ENCODE results near the gene CREB3. TPM values are rescaled to one million over a fixed set of nuclear protein-coding genes. Genes with fewer than 3 reads are reported as not detected.

The CREB3 gene
- polyA plus RNA-seq, 1 donor from 2014 or later: 88.4 TPM

DNA sequence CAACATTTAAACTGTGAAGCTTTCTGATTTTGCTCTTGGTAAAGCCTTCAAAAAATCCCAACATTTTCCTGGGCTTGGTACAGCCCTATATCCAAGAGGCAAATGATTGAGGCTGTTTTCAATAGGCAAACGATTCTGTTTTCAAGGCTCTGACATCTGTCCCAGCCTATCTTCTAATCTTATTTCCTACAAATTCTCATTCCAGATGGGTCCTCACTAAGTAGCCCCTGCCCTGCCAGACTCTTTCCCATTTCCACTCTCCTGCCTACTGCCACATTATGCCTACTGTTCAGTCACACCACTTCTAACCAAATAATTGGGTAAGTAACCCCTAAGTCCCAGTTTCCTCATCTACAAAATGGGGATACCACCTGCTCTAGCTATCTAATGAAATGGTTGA is 13.1 kb downstream of the CREB3 start:
- H3F3A ChIP-seq (ENCODE audit: insufficient read depth, low read length, poor library complexity, severe bottlenecking): no peaks in the 10 kb centered on the region
- no peak overlapping the region for H2AFZ ChIP-seq (ENCODE audit: low read depth, low read length)
- peak overlapping the region; percentile 93 for H3K4me3 ChIP-seq (ENCODE audit: low read length)
- H3K9ac ChIP-seq (ENCODE audit: low read length): no peak overlapping the region
- no peaks in the 10 kb centered on the region for H3K9me3 ChIP-seq (ENCODE audit: low read length)
- no peaks in the 10 kb centered on the region for H4K20me1 ChIP-seq (ENCODE audit: insufficient read depth)
- no peaks in the 10 kb centered on the region for H3K36me3 ChIP-seq (ENCODE audit: insufficient read depth, low read length)
- H3K9me2 ChIP-seq (ENCODE audit: insufficient read depth, low read length): no peaks in the 10 kb centered on the region
- no peak for TF ChIP-seq TAF1 (IDR thresholded peaks at IDR 0.05; ENCODE audit: low read depth)
- TF ChIP-seq SMC3 (conservative IDR thresholded peaks at IDR 0.05; ENCODE audit: poor library complexity): no peak
- TF ChIP-seq RAD21 (conservative IDR thresholded peaks at IDR 0.05): no peak
- TF ChIP-seq CTCF (IDR thresholded peaks at IDR 0.05; ENCODE audit: poor library complexity, severe bottlenecking): no peak
- TF ChIP-seq REST (IDR thresholded peaks at IDR 0.05; ENCODE audit: borderline replicate concordance): no peak
- no peaks in the 10 kb centered on the region for H3K27me3 ChIP-seq (ENCODE audit: insufficient read depth, low read depth, low read length)
- H3K27ac ChIP-seq (ENCODE audit: low read length): no peak overlapping the region
- peak overlapping the region; percentile 81 for H3K4me2 ChIP-seq (ENCODE audit: low read length)
- peaks cover 38% of the 10 kb centered on the region for H3K79me2 ChIP-seq (replicated peaks; ENCODE audit: insufficient read depth, low read length)

- H3K4me2 ChIP-seq (ENCODE audit: low read length): peak overlapping the region; percentile 99
- H3K36me3 ChIP-seq (ENCODE audit: insufficient read depth, low read length): no peaks in the 10 kb centered on the region
- no peaks in the 10 kb centered on the region for H4K20me1 ChIP-seq (ENCODE audit: insufficient read depth)
- H3K9ac ChIP-seq (ENCODE audit: low read length): peak overlapping the region; percentile 88
- no peaks in the 10 kb centered on the region for H3F3A ChIP-seq (ENCODE audit: insufficient read depth, low read length, poor library complexity, severe bottlenecking)
- H3K4me3 ChIP-seq (ENCODE audit: low read length): peak overlapping the region; percentile 93
- no peaks in the 10 kb centered on the region for H3K27me3 ChIP-seq (ENCODE audit: insufficient read depth, low read depth, low read length)
- H3K27ac ChIP-seq (ENCODE audit: low read length): no peak overlapping the region
- H3K9me3 ChIP-seq (ENCODE audit: low read length): no peaks in the 10 kb centered on the region
- TF ChIP-seq RAD21 (conservative IDR thresholded peaks at IDR 0.05) (no peak), EZH2 (IDR thresholded peaks at IDR 0.05; ENCODE audit: borderline replicate concordance, insufficient read depth, low read length, poor library complexity, severe bottlenecking) (no peak), REST (IDR thresholded peaks at IDR 0.05; ENCODE audit: borderline replicate concordance) (no peak), POLR2AphosphoS5 (IDR thresholded peaks at IDR 0.05) (no peak), CTCF (IDR thresholded peaks at IDR 0.05; ENCODE audit: poor library complexity, severe bottlenecking) (no peak)
- H3K79me2 ChIP-seq (replicated peaks; ENCODE audit: insufficient read depth, low read length): peaks cover 38% of the 10 kb centered on the region
- no peak overlapping the region for H2AFZ ChIP-seq (ENCODE audit: low read depth, low read length)
- H3K9me2 ChIP-seq (ENCODE audit: insufficient read depth, low read length): no peaks in the 10 kb centered on the region
Measured at GRCh38 chr9:35746583-35746982, 14.1 kb downstream of the CREB3 start.

All from neural cell (in vitro differentiated cells).